Activated T-helper 9 cell treated with anti-CD3 and anti-CD28 coated beads, Interleukin-2, amount 50 U/mL, for 16 hours (primary cell): Measurements from ENCODE around the gene THADA.

Source experiments
- DNase-seq: peaks from one replicate; pipeline ENCODE4 v3.0.0-alpha.2; 2020; ENCODE audit warnings: low read depth

The THADA gene

DNA sequence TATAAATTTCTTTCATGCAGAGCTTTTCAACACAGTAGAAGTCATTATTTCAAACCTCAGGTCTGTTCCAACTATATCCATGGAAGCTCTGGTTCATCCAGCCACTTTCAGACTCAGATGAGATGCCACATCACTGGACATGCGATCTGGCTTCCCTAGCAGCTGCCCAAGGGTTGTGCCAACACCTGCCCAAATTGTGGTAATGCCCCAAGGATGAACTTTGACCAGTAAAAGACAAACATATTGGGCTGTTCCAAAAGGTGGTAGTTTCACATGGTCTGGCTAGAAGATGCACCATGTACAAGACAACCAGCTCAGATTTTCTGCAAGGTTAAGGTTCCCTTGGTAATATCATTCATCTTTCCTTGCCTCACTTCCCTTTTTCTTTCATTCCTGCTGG lies 101.9 kb downstream of the THADA start:
- no peak for DNase-seq

DNA sequence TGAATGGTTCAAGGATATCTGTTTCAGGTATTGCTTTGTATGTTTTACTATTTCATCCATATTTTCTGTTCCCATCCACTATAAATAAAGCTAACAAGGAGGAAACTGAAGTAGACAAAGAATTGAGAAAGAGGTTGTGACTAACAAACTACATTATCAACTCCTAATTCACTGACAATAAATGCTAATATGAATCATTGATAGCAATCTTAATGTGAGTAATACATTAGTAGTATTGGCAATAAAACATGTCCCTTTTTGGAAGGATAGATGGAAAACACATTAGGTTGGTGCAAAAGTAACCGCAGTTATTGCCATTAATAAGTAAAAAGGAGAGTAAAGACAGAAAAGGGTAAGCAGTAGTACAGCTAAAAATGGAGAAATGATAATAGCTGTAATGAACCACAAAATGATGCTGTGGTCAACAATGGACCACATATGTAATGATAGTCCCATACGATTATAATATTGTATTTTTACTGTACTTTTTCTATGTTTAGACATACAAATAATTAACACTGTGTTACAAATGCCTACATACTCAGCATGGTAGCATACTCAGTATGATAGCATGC lies 104.7 kb downstream of the THADA start:
- DNase-seq: no peak

DNA sequence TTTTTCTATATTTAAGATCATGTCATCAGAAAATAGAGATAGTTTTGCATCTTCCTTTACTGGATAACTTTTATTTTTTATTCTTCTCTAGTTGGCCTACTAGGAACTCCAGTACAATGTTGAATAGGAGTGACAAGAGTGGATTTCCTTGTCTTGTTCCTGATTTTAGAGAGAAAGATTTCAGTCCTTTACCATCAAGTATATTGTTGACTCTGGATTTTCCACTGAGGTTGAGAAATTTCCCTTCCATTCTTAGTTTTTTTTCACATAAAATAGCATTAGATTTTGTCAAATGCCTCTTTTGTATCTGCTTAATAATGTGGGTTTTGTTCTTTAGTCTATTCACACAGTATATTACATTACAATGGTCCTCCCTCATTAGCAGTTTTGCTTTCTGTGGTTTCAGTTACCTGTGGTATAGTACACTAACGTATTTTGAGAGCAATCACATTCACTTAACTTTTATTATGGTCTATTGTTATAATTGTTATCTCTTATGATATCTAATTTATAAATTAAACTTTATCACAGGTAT lies 105.5 kb downstream of the THADA start:
- DNase-seq: no peak

GRCh38 chr2:43488737-43489136 lies 107.1 kb downstream of the THADA start:
- DNase-seq: no peak

DNA sequence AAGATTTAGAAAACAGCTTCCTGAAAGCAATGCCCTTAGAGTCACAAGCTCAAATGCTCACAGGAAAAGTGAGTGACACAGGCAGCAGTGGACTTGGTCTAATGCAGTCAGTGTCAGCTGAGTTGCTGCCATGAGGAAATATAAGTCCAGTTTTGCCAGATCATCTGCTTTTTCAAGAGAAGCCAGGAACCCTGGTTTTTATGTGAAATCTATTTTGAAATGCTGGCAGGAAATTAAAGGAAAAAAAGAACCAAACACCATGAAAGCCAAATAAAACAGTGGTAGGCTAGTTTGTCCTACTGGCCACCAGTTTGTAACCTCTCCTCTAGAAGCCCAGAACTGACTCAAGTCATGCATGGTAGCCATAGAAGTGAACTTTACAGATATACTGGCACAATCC lies 109.2 kb downstream of the THADA start:
- no peak for DNase-seq

DNA sequence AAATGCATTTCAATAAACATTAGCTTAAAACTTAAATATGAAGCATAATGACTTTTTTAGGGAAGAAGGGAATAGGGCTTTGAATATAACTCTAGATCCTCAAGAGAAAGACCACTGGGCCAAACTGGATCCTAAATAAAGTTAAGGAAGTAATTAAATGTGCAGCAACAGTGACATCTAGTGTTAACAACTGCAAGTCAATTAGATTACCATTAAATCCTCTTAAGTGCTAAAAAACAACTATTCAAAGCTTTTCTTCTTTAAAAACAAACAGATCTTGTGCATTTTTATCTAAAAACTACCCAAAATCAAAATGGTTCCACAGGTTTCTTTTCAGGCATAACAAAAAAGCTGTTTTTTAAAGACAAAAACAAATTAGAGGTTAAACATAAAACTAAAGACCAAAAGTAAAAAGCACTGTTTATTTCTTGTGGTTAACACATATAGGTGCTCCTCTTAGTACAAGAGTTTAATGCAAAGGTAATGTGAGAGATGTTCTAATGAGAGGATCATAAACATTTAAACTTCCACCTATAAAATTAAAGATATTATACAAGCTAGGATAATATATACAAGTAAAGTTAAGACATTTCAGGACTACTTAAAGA lies 111.4 kb downstream of the THADA start:
- DNase-seq: no peak

DNA sequence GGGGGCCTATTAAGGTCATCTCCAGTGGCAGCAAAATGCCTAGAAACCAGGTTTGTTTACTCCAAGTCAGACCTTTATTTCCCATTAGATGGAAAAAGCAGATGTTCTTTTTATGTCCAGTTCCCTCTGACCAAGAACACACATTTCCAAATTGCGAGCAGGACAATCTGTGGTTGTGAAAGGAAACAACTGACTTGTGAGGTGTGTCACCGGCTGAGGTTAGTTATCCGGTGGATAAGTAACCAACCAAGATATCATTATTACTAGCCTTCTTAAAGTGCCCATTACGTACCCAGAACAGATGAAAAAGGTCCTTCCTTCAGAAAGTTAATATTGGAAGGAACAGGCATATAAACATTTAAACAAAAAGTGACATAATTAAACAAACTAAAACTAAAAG lies 112.9 kb downstream of the THADA start:
- DNase-seq: no peak

GRCh38 chr2:43481927-43482542 lies 113.8 kb downstream of the THADA start:
- no peak for DNase-seq

DNA sequence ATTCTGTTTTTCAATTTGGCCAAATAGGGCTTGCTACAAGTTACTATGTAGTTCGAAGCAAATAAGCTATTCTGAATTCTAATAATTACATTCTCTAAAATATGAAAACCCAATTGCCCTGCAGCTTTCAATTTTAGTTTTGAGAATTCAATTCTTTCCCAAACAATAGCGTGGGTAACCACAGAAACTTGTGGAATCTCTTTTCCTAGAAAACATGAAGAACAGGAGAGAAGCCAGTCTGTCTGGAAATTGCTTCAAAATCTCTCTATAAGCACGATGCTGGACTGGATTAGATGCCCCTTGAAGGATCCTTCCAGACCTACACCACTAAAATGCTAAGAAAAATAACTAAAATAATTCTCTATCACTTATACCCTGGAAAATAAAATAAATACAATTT lies 115.0 kb downstream of the THADA start:
- no peak for DNase-seq

- no peak for DNase-seq
Measured at GRCh38 chr2:43478412-43479086, 117.3 kb downstream of the THADA start.

DNA sequence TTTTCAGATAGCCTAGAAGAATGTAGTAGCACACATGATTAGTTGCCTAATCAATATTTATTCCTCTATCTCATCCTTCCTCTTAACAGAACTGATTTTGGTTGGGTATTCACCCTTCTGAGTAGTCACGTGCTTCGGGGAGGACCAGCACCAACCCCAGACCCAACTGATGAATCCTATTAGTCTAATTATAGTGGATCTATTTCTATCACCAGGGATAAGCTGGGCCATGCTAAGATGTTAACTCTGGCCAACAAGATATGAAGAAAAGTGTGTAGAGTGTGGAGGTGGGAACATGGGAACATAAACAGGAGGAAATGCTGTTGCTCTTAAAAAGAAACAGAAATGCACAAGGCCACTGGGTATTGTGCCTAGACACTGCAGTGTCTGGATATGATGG lies 119.9 kb downstream of the THADA start:
- DNase-seq: no peak

DNA sequence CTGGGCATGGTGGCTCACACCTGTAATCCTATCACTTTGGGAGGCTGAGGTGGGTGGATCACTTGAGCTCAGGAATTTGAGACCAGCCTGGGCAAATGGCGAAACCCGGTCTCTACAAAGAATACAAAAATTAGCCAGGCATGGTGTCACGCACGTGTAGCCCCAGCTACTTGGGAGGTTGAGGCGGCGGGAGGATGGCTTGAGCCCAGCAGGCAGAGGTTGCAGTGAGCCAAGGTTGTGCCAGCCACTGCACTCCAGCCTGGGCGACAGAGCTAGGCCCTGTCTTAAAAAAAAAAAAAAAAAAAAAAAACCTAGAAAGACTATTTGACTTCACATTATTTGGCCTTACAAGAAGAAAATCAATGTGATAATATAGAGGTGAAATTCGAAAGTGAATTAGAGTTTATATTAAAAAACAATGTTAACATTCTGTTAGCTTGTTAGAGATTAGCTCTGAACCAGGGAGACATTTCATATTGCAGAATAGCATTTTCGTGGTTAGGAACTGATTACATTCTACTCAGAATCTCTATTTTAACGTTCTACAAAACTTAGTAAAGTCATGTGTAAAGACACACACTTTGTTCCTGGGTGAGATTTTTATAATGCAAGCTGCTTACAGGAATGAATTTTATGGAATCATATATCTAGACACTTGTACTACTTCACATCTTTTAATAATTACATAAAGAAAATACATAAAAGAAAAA lies 120.5 kb downstream of the THADA start:
- no peak for DNase-seq

GRCh38 chr2:43474273-43474672 lies 121.6 kb downstream of the THADA start:
- DNase-seq: no peak

GRCh38 chr2:43473767-43474166 lies 122.1 kb downstream of the THADA start:
- DNase-seq: no peak

DNA sequence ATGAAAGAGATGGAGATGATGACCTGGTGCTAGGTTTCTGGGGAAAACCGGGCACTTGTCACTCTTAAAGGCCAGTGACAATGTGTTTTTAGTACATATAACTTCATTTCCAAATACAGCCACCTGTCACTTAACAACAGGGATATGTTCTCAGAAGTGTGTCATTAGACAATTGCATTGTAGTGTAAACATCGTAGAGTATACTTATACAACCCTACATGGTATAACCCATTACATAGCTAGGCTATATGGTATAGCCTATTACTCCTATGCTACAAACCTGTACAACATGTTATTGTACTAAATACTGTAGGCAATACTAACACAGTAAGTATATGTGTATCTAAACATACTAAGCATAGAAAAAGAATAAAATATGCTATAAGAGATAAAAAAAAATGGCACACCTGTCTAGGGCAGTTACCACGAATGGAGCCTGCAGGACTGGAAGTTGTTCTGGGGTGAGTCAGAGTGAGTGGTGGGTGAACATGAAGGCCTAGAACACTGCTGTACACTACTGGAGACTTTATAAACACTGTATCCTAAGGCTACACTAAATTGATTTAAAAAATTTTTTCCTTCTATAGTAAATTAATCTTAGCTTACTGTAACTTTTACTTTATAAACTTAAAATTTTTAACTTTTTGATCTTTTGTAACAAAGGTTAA lies 123.2 kb downstream of the THADA start:
- DNase-seq: no peak

- DNase-seq: no peak
Measured at GRCh38 chr2:43469713-43470112, 126.1 kb downstream of the THADA start.

- no peak for DNase-seq
Measured at GRCh38 chr2:43469094-43469493, 126.7 kb downstream of the THADA start.

DNA sequence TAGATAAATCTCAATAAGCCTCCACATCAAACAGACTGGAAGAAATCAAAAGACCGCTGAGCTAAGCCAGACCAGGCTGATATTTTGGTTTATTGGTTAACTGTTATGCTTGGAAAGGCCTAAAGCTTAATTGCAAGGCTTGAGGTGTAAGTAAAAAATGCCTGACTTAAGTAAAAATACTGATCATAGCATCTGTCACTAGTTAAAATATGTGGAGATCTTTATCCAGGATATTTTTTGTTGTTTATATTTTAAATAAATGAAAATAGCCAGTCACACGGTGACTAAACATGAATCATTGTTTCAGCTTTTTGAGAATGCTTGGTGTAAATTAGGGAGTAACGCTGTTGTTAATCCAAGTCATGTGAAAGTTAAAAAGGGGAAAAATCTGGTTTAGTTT lies 127.9 kb downstream of the THADA start:
- DNase-seq: no peak

DNA sequence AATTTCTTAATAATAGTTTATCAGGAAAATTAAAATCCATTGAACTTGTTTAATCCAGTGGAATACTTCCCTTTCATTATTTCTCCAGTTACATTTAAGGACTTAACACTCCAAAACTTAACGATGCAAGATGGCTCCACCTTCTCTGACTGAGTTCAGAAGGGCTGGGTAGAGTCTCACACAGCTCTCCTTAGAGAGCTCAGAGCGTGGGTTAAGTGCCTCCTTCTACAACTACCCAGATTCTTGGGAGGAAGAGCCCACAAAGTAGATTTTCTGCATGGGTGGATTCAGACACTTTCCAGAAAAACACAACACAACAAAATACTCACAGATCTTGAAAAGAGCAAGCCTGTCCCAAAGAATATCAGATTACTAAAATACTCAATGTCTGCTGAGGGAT lies 130.6 kb downstream of the THADA start:
- DNase-seq: no peak

- DNase-seq: no peak
Measured at GRCh38 chr2:43464590-43464989, 131.2 kb downstream of the THADA start.

DNA sequence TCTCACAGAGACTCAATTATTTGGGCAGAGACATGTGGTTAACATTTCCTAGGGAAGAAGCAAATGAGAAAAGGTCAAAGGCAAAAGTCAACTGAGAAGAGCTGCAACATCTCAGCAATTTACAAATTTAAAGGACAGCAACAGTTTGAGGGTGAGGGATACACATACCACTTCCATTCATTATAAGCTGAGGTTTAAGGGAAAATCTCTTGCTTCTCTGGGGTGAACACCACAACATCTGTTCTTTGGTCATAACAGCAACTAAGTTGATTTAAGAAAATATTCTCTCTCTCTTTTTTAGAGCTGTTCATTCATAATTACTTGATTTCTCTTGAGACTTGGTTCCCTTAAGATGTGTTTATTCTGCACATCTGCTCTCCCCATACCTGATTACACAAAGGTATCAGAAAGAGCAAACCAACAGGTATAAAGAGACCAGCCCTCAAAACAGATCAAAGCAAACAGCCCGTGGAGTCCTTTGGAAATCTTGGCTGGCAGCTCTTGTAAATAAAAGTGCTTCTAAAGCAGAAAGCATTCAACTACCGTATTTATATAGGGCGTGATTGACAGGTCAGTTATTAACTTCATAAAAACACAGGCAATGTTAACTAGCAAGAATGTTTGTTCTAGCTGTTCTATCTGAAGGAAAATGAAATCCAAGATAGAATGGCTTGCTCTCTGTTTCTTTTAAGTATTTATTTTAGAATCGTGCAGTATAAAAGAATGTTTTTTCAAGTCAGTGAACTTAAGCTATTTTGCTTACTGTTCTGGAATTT lies 132.8 kb downstream of the THADA start:
- DNase-seq: no peak
